ENCODE data around the gene TUNAR.

The TUNAR gene

DNA sequence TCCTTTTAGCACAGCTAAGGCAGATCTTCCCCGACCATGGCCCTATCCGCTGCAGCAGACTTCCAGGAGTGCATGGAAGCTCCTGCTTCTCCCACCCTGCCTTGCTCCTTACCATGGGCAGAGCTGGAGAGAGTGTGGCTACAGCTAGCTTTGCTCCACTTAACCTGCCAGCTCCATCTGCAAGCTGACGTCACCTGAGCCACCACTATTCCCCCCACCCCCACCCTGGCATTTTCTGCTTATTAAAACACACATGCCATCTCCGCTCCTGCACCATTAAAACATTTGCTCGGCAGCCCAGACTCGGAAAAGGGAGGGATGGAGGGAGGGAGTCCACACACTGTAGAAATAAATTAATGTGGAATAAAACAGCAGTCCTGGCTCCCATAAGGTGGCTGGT, 67.8 kb downstream of the TUNAR start:
- DNase-seq (ENCODE audit: low read depth, low spot score): no peak
- in situ Hi-C loops (cut with HindIII; ENCODE audit: low sequenced_read_pairs): no loop called here
- H3K4me3 ChIP-seq (ENCODE audit: low read depth, low read length): no peak overlapping the region
- TF ChIP-seq, protein P1, sequence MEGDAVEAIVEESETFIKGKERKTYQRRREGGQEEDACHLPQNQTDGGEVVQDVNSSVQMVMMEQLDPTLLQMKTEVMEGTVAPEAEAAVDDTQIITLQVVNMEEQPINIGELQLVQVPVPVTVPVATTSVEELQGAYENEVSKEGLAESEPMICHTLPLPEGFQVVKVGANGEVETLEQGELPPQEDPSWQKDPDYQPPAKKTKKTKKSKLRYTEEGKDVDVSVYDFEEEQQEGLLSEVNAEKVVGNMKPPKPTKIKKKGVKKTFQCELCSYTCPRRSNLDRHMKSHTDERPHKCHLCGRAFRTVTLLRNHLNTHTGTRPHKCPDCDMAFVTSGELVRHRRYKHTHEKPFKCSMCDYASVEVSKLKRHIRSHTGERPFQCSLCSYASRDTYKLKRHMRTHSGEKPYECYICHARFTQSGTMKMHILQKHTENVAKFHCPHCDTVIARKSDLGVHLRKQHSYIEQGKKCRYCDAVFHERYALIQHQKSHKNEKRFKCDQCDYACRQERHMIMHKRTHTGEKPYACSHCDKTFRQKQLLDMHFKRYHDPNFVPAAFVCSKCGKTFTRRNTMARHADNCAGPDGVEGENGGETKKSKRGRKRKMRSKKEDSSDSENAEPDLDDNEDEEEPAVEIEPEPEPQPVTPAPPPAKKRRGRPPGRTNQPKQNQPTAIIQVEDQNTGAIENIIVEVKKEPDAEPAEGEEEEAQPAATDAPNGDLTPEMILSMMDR (IDR thresholded peaks at IDR 0.05; ENCODE audit: low read depth, low read length): no peak

DNA sequence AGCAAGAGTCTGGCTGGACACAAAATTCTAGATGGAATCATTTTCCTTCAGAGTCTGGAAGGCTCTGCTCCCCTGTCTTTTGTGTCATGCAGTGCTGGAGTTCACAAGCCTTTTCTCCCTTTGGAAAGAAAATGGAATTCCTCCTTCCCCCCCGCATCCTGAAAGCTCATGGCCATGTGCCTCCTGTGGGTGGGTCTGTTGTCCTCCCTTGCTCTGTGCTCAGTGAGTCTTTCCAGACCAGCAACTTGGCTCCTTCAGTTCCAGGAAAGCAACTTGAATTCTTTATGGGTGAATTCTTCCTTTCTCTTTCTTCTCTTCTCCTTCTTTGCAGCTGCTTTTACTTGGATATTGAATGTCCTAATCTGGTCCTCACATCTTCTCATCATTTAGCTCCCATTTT, 70.2 kb downstream of the TUNAR start:
- in situ Hi-C loops (cut with HindIII; ENCODE audit: low sequenced_read_pairs): no loop called here
- H3K4me3 ChIP-seq (ENCODE audit: low read depth, low read length): no peak overlapping the region
- no peak for DNase-seq (ENCODE audit: low read depth, low spot score)
- TF ChIP-seq, protein P1 (IDR thresholded peaks at IDR 0.05; ENCODE audit: low read depth, low read length): no peak

DNA sequence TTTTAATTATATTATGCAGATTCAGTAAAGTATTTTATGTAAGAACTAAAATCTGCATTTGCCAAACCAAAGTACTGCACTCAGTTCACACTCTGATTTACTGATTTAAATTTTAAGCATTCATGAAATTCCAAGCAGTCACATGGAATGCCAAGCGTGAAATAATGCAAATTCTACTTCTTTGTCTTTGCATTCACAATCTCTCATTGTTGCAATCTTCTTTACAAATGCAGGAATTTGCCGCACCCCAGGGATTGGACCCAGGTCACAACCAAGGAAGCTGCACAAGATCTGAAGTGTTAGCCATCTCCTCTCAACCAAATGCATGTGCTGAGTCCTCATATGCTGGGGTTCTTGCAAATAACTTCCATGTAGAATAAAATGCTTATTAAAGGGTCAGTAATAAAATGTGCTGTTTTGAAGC, 71.9 kb downstream of the TUNAR start:
- in situ Hi-C loops (cut with HindIII; ENCODE audit: low sequenced_read_pairs): no loop called here
- TF ChIP-seq, protein P1 (IDR thresholded peaks at IDR 0.05; ENCODE audit: low read depth, low read length): no peak
- no peak overlapping the region for H3K4me3 ChIP-seq (ENCODE audit: low read depth, low read length)
- no peak for DNase-seq (ENCODE audit: low read depth, low spot score)

DNA sequence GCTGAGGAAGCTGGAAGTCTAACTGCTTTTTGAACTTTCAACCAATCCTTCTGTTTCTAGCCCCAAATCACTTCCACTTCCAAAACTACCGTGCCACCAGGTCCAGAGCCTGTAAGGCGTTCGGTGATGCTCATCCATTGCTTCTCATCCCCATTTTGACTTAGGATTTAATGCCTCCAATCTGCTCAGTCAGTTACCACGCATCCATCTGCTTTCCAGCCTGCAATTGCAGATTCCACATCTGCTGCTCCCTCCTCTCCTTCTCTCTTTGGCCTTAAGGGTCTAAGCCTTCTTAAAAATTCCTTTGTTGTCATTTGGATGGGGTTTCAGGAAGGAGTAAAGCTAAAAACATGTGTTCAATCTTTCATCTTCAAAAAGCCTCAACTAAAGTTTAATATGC, 74.7 kb downstream of the TUNAR start:
- DNase-seq (ENCODE audit: low read depth, low spot score): no peak

DNA sequence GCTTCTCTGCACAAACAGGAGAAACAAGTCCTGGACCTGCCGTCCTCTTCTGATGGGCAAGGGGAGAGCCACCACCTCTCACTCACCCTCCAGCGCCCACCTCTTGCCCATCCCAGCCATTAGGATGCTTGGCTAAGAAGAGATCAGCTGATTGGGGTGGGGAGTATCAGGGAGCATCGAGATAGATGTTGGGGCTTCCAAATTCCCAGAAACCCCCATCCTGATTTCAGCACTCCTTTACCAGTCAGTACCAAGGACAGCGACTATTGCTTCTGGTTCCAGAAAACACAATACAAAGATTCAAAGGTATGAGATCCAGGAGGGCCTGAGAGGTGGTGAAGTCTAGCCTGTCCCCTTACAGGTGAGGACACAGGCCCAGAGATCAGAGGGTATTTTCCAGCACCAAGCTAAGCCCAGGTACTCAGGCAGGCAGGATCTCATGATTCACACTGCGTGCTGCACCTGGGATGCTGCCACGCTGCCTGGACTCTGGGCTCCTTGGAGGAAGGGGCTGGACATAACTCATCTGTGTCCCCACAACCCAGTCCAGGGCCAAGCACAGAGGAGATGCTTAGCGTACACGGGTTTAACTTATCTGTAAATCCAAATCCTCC, 76.6 kb downstream of the TUNAR start:
- in situ Hi-C loops (cut with HindIII; ENCODE audit: low sequenced_read_pairs): no loop called here
- H3K4me3 ChIP-seq (ENCODE audit: low read depth, low read length): no peak overlapping the region
- TF ChIP-seq, protein P1 (IDR thresholded peaks at IDR 0.05; ENCODE audit: low read depth, low read length): no peak

More for the DNA sequence above, 74.7 kb downstream of the TUNAR start:
- in situ Hi-C loops (cut with HindIII; ENCODE audit: low sequenced_read_pairs): no loop called here
- TF ChIP-seq, protein P1 (IDR thresholded peaks at IDR 0.05; ENCODE audit: low read depth, low read length): no peak
- H3K4me3 ChIP-seq (ENCODE audit: low read depth, low read length): no peak overlapping the region

DNA sequence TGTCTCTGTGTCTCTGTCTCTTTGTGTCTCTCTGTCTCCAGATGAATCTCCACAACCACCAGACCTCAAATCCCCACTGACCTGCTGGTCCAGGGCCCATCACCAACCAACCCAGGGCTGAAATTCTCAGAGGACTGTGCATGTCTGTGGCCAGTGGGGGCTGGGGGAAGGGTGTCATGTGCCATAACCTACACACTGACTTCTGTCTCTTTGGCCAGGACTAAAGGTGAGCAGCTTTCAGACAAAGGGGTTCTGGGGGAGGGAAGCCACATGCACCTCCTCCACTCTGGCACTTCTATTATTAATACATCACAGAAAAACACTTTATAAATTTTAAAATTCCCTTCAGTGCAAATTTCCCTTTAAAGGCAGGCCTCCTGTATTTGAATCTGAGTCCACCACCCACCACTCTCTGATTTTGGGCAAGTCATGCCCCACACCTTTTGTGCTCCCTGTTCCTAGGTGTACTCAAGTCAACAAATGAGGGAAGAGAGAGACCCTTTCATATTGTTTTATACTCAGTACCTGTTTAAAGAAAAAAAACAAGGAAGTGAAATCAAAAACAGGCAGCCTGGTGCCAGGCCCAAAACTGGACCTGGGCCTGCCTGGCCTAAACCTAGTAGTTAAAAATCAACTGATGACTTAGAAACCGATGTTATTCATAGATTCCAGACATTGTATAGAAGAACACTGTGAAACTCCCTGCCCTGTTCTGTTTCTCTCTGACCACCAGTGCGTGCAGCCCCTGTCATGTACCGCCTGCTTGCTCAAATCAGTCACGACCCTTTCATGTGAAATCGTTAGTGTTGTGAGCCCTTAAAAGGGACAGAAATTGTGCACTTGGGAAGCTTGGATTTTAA, 80.2 kb downstream of the TUNAR start:
- DNase-seq (ENCODE audit: low read depth, low spot score): no peak
- in situ Hi-C loops (cut with HindIII; ENCODE audit: low sequenced_read_pairs): no loop called here
- H3K4me3 ChIP-seq (ENCODE audit: low read depth, low read length): no peak overlapping the region
- TF ChIP-seq, protein P1 (IDR thresholded peaks at IDR 0.05; ENCODE audit: low read depth, low read length): no peak

More for the DNA sequence above, 76.6 kb downstream of the TUNAR start:
- no peak for DNase-seq (ENCODE audit: low read depth, low spot score)

All from astrocyte of the spinal cord (primary cell).